H9 (cell line): ENCODE results near the gene PRR5L. TPM values are rescaled to one million over a fixed set of nuclear protein-coding genes. Genes with fewer than 3 reads are reported as not detected.

ENCODE experiments used
- DNase-seq: peaks from one replicate; pipeline ENCODE4 v3.0.0-alpha.2; 2017
- H2AFZ ChIP-seq: one replicate; pipeline ENCODE4 v1.6.1; 2013; ENCODE audit warnings: mild to moderate bottlenecking, low read length, control low read depth, moderate library complexity
- H2AK5ac ChIP-seq: 2 replicates; pipeline ENCODE4 v1.6.1; 2013; ENCODE audit warnings: low read length, control low read depth, mixed read lengths; ENCODE audit not compliant: insufficient read length
- H2BK120ac ChIP-seq: one replicate; pipeline ENCODE4 v1.6.1; 2013; ENCODE audit warnings: low read depth, mild to moderate bottlenecking, low read length, control low read depth, inconsistent platforms; ENCODE audit not compliant: poor library complexity, severe bottlenecking
- H2BK12ac ChIP-seq: 2 replicates; pipeline ENCODE4 v1.6.1; 2013; ENCODE audit warnings: low read length, control low read depth, mixed read lengths, low read depth; ENCODE audit not compliant: insufficient read length
- H2BK15ac ChIP-seq: 2 replicates; pipeline ENCODE4 v1.6.1; 2013; ENCODE audit warnings: low read depth, low read length, control low read depth
- H2BK20ac ChIP-seq: one replicate; pipeline ENCODE4 v1.6.1; 2013; ENCODE audit warnings: low read depth, mild to moderate bottlenecking, low read length, control low read depth, inconsistent platforms; ENCODE audit not compliant: poor library complexity, severe bottlenecking
- H2BK5ac ChIP-seq: 2 replicates; pipeline ENCODE4 v1.6.1; 2013; ENCODE audit warnings: low read length, control low read depth, mixed read lengths; ENCODE audit not compliant: insufficient read length
- H3K14ac ChIP-seq: 2 replicates; pipeline ENCODE4 v1.6.1; 2013; ENCODE audit warnings: low read length, control low read depth; ENCODE audit not compliant: insufficient read depth
- H3K18ac ChIP-seq: 2 replicates; pipeline ENCODE4 v1.6.1; 2013; ENCODE audit warnings: low read depth, mild to moderate bottlenecking, mixed read lengths, low read length, control low read depth; ENCODE audit not compliant: insufficient read length
- H3K23ac ChIP-seq: 2 replicates; pipeline ENCODE4 v1.6.1; 2013; ENCODE audit warnings: low read length, control low read depth, mixed read lengths, low read depth; ENCODE audit not compliant: insufficient read length
- H3K23me2 ChIP-seq: 2 replicates; pipeline ENCODE4 v1.6.1; 2013; ENCODE audit warnings: low read depth, mild to moderate bottlenecking, mixed read lengths, low read length, control low read depth; ENCODE audit not compliant: insufficient read length, poor library complexity, severe bottlenecking
- H3K27ac ChIP-seq: 2 replicates; pipeline ENCODE4 v1.5.1; 2013; ENCODE audit warnings: low read length, control low read depth, mixed read lengths, low read depth; ENCODE audit not compliant: insufficient read length
- H3K27me3 ChIP-seq: 2 replicates; pipeline ENCODE4 v1.6.1; 2013; ENCODE audit warnings: low read length, control low read depth, inconsistent platforms; ENCODE audit not compliant: insufficient read depth
- H3K4ac ChIP-seq: 2 replicates; pipeline ENCODE4 v1.6.1; 2013; ENCODE audit warnings: low read depth, mild to moderate bottlenecking, control low read depth, inconsistent platforms, low read length, moderate library complexity
- H3K4me1 ChIP-seq: 2 replicates; pipeline ENCODE4 v1.6.1; 2013; ENCODE audit warnings: low read length, control low read depth, inconsistent platforms; ENCODE audit not compliant: insufficient read depth
- H3K4me2 ChIP-seq: 2 replicates; pipeline ENCODE4 v1.6.1; 2013; ENCODE audit warnings: low read length, control low read depth, mixed read lengths; ENCODE audit not compliant: insufficient read length, insufficient read depth
- H3K56ac ChIP-seq: 2 replicates; pipeline ENCODE4 v1.6.1; 2013; ENCODE audit warnings: low read depth, mild to moderate bottlenecking, mixed read lengths, low read length, control low read depth; ENCODE audit not compliant: insufficient read length
- H3K79me1 ChIP-seq: 2 replicates; pipeline ENCODE4 v1.6.1; 2013; ENCODE audit warnings: low read depth, mild to moderate bottlenecking, moderate library complexity, low read length, control low read depth, inconsistent platforms; ENCODE audit not compliant: insufficient read depth, poor library complexity, severe bottlenecking
- H3K79me2 ChIP-seq: 2 replicates; pipeline ENCODE4 v1.6.1; 2013; ENCODE audit warnings: low read length, control low read depth, inconsistent platforms; ENCODE audit not compliant: insufficient read depth
- H3K9ac ChIP-seq: 2 replicates; pipeline ENCODE4 v1.6.1; 2013; ENCODE audit warnings: low read length, control low read depth, mixed read lengths; ENCODE audit not compliant: insufficient read length; ENCODE audit errors: extremely low read depth
- H3K9me3 ChIP-seq: one replicate; pipeline ENCODE4 v1.6.1; 2013; ENCODE audit warnings: low read depth, low read length, inconsistent platforms; ENCODE audit not compliant: control insufficient read depth
- H3T11ph ChIP-seq: one replicate; pipeline ENCODE4 v1.6.1; 2013; ENCODE audit warnings: mild to moderate bottlenecking, low read length, control low read depth, inconsistent platforms
- H4K20me1 ChIP-seq: one replicate; pipeline ENCODE4 v1.6.1; 2013; ENCODE audit not compliant: control insufficient read depth, insufficient read length, insufficient read depth
- H4K5ac ChIP-seq: 2 replicates; pipeline ENCODE4 v1.6.1; 2013; ENCODE audit warnings: low read depth, mild to moderate bottlenecking, mixed read lengths, low read length, control low read depth; ENCODE audit not compliant: insufficient read length
- H4K8ac ChIP-seq: replicated peaks from 2 replicates; pipeline ENCODE4 v1.6.1; 2013; ENCODE audit warnings: low read length, control low read depth, mixed read lengths, low read depth; ENCODE audit not compliant: insufficient read length
- H4K91ac ChIP-seq: 2 replicates; pipeline ENCODE4 v1.6.1; 2013; ENCODE audit warnings: low read depth, mild to moderate bottlenecking, moderate library complexity, mixed read lengths, low read length, control low read depth; ENCODE audit not compliant: insufficient read length
- H3K27ac Mint-ChIP-seq, 3 experiments: 2 replicates in 2 of 3; 3 replicates in 1 of 3; pipeline ENCODE4 v1.8.0; 2020 to 2021; ENCODE audit warnings: mixed read lengths in 3 of 3, mild to moderate bottlenecking in 1 of 3, moderate library complexity in 1 of 3
- H3K27me3 Mint-ChIP-seq: 2 replicates; pipeline ENCODE4 v1.8.0; 2021; ENCODE audit warnings: low read depth, mild to moderate bottlenecking, moderate library complexity, mixed read lengths
- H3K36me3 Mint-ChIP-seq, 3 experiments: 2 replicates in 2 of 3; 3 replicates in 1 of 3; pipeline ENCODE4 v1.8.0; 2020 to 2021; ENCODE audit warnings: low read depth in 3 of 3, mixed read lengths in 3 of 3; ENCODE audit not compliant: insufficient read depth in 1 of 3
- H3K4me1 Mint-ChIP-seq, 2 experiments: 2 replicates each; pipeline ENCODE4 v1.8.0; 2020; ENCODE audit warnings: mixed read lengths in 2 of 2
- H3K4me3 Mint-ChIP-seq, 2 experiments: 2 replicates in 1 of 2; 3 replicates in 1 of 2; pipeline ENCODE4 v1.8.0; 2020 to 2021; ENCODE audit warnings: mild to moderate bottlenecking in 2 of 2, mixed read lengths in 2 of 2, moderate library complexity in 1 of 2
- H3K9me3 Mint-ChIP-seq, 2 experiments: 2 replicates in 1 of 2; 3 replicates in 1 of 2; pipeline ENCODE4 v1.8.0; 2020; ENCODE audit warnings: mild to moderate bottlenecking in 2 of 2, mixed read lengths in 2 of 2, moderate library complexity in 1 of 2
- CTCF ChIP-seq: fragments of 200-600 bp; sonication (generic); conservative IDR thresholded peaks from 3 replicates; pipeline ENCODE4 v1.8.0; 2021; ENCODE audit warnings: antibody characterized with exemption, mild to moderate bottlenecking
- WGBS: extraction: QIAGEN DNeasy Blood & Tissue Kit; methylation state at CpG from one replicate; pipeline ENCODE4 v1.1.7; 2013; ENCODE audit warnings: missing lambda C conversion rate, low lambda C conversion rate, mixed read lengths; ENCODE audit not compliant: insufficient read length; ENCODE audit errors: extremely low coverage; 5-methylcytosine and 5-hydroxymethylcytosine counted together
- total RNA-seq: library from RNA; stranded (reverse); gene quantifications from 2 replicates; pipeline ENCODE4 v1.2.1, GENCODE V29; 2021

Gene PRR5L
- total RNA-seq, 1 experiment from 2014 or later = 5.6 TPM

- H2BK20ac ChIP-seq = no peak overlapping the region
- H3K14ac ChIP-seq = no peak overlapping the region
- no peaks in the 10 kb centered on the region for H3K23me2 ChIP-seq
- no CpG with 5 or more reads among the region's 2 CpGs for WGBS
- H3K56ac ChIP-seq = no peak overlapping the region
- H3K23ac ChIP-seq = no peak overlapping the region
- H3K4me1 ChIP-seq = no peaks in the 10 kb centered on the region
- H3K18ac ChIP-seq = no peak overlapping the region
- H4K5ac ChIP-seq = no peak overlapping the region
- Mint-ChIP-seq H3K9me3 (no peaks in the 10 kb centered on the region), H3K4me3 (no peak overlapping the region), H3K27ac (no peak overlapping the region), H3K4me1 (no peaks in the 10 kb centered on the region), H3K27me3 (no peaks in the 10 kb centered on the region), H3K36me3 (peaks cover 0 to 5% (median 0%) of the 10 kb centered on the region in 3 experiments; a peak in 3 of 7 replicates)
- no peak overlapping the region for H2BK120ac ChIP-seq
- no peak for DNase-seq
- H3K9me3 ChIP-seq = no peaks in the 10 kb centered on the region
- no peak overlapping the region for H2AFZ ChIP-seq
- no peak overlapping the region for H4K91ac ChIP-seq
- H3K9ac ChIP-seq = no peak overlapping the region
- H3K4me2 ChIP-seq = no peak overlapping the region
- no peak overlapping the region for H3T11ph ChIP-seq
- H2BK5ac ChIP-seq = no peak overlapping the region
- H2AK5ac ChIP-seq = no peak overlapping the region
- no peaks in the 10 kb centered on the region for H3K79me2 ChIP-seq
- H3K27ac ChIP-seq = no peak overlapping the region
- no peak for TF ChIP-seq CTCF
- H2BK15ac ChIP-seq = no peak overlapping the region
- H3K79me1 ChIP-seq = no peaks in the 10 kb centered on the region
- no peak overlapping the region for H2BK12ac ChIP-seq
- no peaks in the 10 kb centered on the region for H4K20me1 ChIP-seq
- H4K8ac ChIP-seq = no peak overlapping the region
- H3K4ac ChIP-seq = no peak overlapping the region
- no peaks in the 10 kb centered on the region for H3K27me3 ChIP-seq
These were observed 136.0 kb downstream of the PRR5L start for GRCh38 chr11:36432093-36432469.
